Activated CD4-positive, alpha-beta memory T cell treated with anti-CD3 and anti-CD28 coated beads, Interleukin-2, amount 10 ng/mL, durations not matched to agents 7 days and 5 days (primary cell): ENCODE data around the gene SAMSN1. TPM values are rescaled to one million over a fixed set of nuclear protein-coding genes. Genes with fewer than 3 reads are reported as not detected.
A peak's percentile ranks its signal among the peaks of the same experiment; 100 is the strongest.

Experiments
- CTCF ChIA-PET: fragments of 350-600 bp; sonication (Branson Sonifier 250); formaldehyde crosslinking; loops from one replicate; lab custom pipeline; 2021; ENCODE audit warnings: antibody characterized with exemption, inconsistent platforms; lab: Charles Lee
- POLR2A ChIA-PET: fragments of 350-600 bp; sonication (Branson Sonifier 250); formaldehyde crosslinking; loops from one replicate; lab custom pipeline; 2021; ENCODE audit warnings: antibody characterized with exemption; lab: Charles Lee
- DNase-seq: peaks from one replicate; pipeline ENCODE4 v3.0.0-alpha.2; 2020
- H3K27ac Mint-ChIP-seq: one replicate; pipeline ENCODE4 v1.8.0; 2021; ENCODE audit warnings: mild to moderate bottlenecking, mixed read lengths
- H3K27me3 Mint-ChIP-seq: one replicate; pipeline ENCODE4 v1.8.0; 2021; ENCODE audit warnings: mixed read lengths
- H3K36me3 Mint-ChIP-seq: one replicate; pipeline ENCODE4 v1.8.0; 2021; ENCODE audit warnings: low read depth, mixed read lengths
- H3K4me1 Mint-ChIP-seq: one replicate; pipeline ENCODE4 v1.8.0; 2021; ENCODE audit warnings: mixed read lengths
- H3K4me3 Mint-ChIP-seq: one replicate; pipeline ENCODE4 v1.8.0; 2021; ENCODE audit warnings: mild to moderate bottlenecking, mixed read lengths
- H3K9me3 Mint-ChIP-seq: one replicate; pipeline ENCODE4 v1.8.0; 2021; ENCODE audit warnings: mixed read lengths
- total RNA-seq, 2 experiments: library from RNA; stranded (reverse); gene quantifications; one replicate each; pipeline ENCODE4 v1.2.3, GENCODE V29; 2021

Gene SAMSN1
- total RNA-seq, 2 experiments from 2014 or later: 87.1 to 91.0 TPM

DNA sequence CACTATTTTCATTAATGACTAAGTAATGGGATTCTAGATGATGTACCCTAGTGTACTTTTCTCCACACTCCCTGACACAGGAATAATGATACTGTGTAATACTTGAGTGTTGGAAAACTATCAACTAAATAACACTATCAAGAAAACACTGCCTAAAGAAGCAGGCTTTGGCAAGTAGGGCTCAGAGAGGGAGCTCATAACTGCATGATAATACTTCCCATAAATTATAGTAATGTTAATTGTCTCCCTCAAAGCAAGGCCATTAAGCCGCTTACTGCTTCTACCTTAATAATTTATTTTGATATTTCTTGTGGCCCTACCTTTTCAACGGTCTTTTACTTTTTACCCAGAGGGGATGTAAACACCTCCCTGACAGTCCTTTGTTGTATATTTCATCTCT, 69.0 kb downstream of the SAMSN1 start:
- Mint-ChIP-seq H3K36me3 (peaks cover 14% of the 10 kb centered on the region), H3K9me3 (peaks cover 7% of the 10 kb centered on the region), H3K4me3 (no peak overlapping the region), H3K4me1 (peaks cover 13% of the 10 kb centered on the region), H3K27me3 (no peaks in the 10 kb centered on the region), H3K27ac (no peak overlapping the region)
- no peak for DNase-seq
- ChIA-PET CTCF (no interaction called here), POLR2A (no interaction called here)

DNA sequence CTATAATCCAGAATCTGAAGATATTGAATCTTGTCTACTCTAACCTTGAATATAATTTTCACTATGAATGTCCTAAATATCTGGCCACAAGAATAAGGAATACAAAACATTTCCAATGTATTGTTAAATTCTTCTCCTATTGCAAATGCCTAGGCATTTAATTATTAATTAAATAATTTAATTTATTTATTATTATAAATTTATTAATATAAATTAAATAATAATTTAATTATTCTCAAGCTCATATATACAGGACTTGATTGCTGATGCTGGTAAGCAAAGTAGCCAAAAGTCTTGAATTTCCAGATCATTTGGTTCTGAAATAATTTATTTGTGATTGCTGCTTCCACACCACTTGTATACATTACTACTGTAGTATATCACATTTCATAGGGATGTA, 71.1 kb downstream of the SAMSN1 start:
- DNase-seq: no peak
- CTCF ChIA-PET: no interaction called here
- Mint-ChIP-seq H3K36me3 (peaks cover 5% of the 10 kb centered on the region), H3K9me3 (peaks cover 4% of the 10 kb centered on the region), H3K4me1 (no peaks in the 10 kb centered on the region), H3K27me3 (no peaks in the 10 kb centered on the region), H3K4me3 (no peak overlapping the region), H3K27ac (no peak overlapping the region)
- POLR2A ChIA-PET: no interaction called here

DNA sequence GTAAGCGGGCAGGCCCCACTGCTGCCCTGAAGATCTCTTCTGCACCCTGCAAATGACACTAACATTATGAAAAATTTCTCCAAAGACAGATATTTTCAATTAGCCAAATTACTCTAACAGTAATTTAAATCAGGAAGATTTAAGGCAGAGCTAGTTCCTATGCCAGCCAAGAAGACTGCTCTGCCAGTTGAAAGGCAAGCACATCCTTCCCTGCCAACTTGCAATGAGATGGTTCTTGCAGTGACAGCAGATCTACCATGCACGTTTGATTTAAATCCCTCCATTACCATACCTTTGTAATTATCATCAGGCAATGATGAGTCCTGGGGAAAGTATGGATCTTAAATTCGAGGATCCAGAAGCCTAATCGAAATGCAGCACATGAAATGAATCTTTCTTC, 76.5 kb downstream of the SAMSN1 start:
- no peak overlapping the region for H3K4me3 Mint-ChIP-seq
- DNase-seq: no peak
- no peaks in the 10 kb centered on the region for H3K4me1 Mint-ChIP-seq
- ChIA-PET POLR2A (no interaction called here), CTCF (no interaction called here)
- peaks cover 2% of the 10 kb centered on the region for H3K9me3 Mint-ChIP-seq
- H3K27ac Mint-ChIP-seq: no peak overlapping the region
- H3K27me3 Mint-ChIP-seq: no peaks in the 10 kb centered on the region
- H3K36me3 Mint-ChIP-seq: no peaks in the 10 kb centered on the region

DNA sequence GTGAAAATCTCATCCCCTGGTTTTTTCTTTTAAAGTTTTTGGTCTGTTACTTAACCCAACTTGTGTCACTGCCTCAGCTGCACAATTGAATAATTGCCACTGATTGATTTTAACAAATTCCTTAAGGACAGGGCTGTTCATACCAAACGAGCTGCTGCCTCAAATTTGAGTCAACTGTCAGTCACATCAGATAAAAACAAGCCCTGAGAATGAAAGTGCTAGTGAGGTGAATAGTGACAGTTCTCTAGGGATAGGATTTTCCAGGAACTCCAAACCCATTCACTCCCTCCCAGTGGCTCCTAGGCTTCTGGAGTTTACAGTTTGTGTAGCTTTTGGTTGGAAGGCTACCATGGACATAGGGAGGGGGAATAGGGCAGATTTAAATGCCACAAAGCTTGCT, 79.4 kb downstream of the SAMSN1 start:
- POLR2A ChIA-PET: interaction anchor here (0.7 to 0.9 kb wide), 2 partner anchors 16 to 23 kb away, joined by 3 to 4 read pairs; no protein-coding TSS in a partner anchor
- Mint-ChIP-seq H3K4me1 (no peaks in the 10 kb centered on the region), H3K9me3 (peaks cover 2% of the 10 kb centered on the region), H3K27me3 (no peaks in the 10 kb centered on the region), H3K27ac (no peak overlapping the region), H3K36me3 (peaks cover 5% of the 10 kb centered on the region), H3K4me3 (no peak overlapping the region)
- no peak for DNase-seq
- CTCF ChIA-PET: no interaction called here

DNA sequence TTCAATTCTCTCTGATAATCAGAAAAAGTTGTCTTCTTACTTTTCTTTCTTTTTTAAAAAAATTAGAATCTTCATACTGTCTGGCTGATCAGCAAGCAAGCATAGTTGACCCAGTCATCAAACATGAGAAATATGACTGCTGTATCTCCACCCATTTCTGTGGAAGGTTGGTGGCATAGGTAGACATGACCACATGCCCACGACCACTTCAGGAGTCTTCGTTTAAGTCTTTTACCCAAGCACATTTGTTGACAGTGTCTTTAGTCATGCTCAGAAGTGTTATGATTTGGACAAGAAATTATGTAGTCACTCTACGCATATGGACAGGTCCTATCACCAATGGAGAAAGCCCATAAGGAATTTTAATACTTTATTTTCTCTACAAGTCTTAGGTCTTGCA, 88.4 kb downstream of the SAMSN1 start:
- peaks cover 3% of the 10 kb centered on the region for H3K9me3 Mint-ChIP-seq
- POLR2A ChIA-PET: no interaction called here
- H3K36me3 Mint-ChIP-seq: peaks cover 2% of the 10 kb centered on the region
- CTCF ChIA-PET: no interaction called here
- no peak for DNase-seq
- H3K27ac Mint-ChIP-seq: no peak overlapping the region
- H3K27me3 Mint-ChIP-seq: no peaks in the 10 kb centered on the region
- H3K4me3 Mint-ChIP-seq: no peak overlapping the region
- H3K4me1 Mint-ChIP-seq: peaks cover 32% of the 10 kb centered on the region

DNA sequence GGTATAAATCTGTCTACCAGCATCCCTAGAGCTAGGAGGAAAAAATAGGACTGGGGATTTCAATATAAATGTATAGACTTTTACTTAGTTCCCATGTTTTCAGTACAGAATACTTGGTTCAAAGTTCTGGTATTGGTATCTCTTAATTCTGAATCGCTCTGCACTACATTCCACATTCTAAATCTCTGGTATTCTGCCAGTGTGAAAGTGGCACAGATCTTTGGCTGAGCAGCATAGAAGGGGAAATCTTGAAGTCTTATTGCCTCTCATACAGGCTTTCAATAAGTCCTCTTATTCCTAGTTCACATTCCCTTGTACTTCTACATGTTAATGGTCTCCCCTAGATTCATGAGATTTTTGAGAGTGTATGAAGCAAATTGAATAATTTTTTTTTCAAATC, 89.2 kb downstream of the SAMSN1 start:
- ChIA-PET CTCF (no interaction called here), POLR2A (interaction anchor here (1.1 kb wide), 1 partner anchor 9 kb away, joined by 3 read pairs; no protein-coding TSS in a partner anchor)
- Mint-ChIP-seq H3K4me3 (no peak overlapping the region), H3K4me1 (peaks cover 40% of the 10 kb centered on the region), H3K9me3 (peaks cover 3% of the 10 kb centered on the region), H3K27me3 (no peaks in the 10 kb centered on the region), H3K36me3 (peaks cover 2% of the 10 kb centered on the region), H3K27ac (no peak overlapping the region)
- no peak for DNase-seq

DNA sequence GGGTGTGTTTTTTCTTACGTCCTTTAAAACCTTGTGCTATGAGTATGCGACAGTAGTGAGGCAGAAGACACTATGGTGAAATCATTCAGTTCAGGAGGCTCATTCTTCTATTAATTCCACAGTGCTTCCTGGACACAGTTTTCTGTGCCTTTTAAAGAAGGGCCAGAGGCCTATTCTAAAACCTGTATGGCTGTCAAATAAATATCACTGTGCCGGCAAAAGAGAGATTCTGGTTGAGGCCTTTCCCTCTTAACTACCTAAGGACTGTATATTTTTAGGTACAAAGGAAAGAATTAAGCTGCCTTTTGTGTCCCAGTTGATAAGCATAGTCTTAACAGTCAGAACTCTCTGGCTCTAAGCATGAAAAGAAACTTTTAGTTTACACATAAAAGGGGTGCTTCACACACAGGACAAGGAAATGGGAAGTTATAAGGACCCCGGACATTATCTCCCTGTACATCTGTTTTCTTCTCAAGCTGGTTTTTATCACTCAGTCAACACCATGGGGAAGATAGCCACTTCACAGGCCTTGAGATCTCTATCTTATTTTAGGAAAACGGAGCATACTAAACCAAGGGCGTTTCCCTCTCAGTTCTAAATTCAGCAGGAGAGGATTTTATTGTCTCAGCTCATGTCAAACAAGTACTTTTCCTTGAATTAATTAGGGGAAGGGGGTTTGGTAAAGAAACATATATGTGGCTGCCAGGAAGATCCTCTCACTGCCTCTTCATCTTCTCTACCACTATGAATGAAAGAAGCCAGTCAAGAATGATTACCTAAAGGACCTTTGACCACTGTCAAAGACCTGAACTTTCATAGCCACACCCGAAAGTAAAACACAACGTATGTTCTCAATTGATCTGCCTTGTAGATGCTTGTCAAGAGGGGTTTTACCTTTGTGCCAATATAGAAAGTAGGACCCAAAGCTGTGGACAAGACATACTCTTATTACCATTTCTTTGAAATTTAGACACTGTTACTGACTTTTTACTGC, 91.8 kb downstream of the SAMSN1 start:
- no peak for DNase-seq
- no peaks in the 10 kb centered on the region for H3K9me3 Mint-ChIP-seq
- peaks cover 5% of the 10 kb centered on the region for H3K36me3 Mint-ChIP-seq
- peaks cover 47% of the 10 kb centered on the region for H3K4me1 Mint-ChIP-seq
- H3K27ac Mint-ChIP-seq: peak overlapping the region; percentile 81
- ChIA-PET POLR2A (interaction anchor here (0.8 to 4.5 kb wide), 15 partner anchors 27 to 283 kb away, joined by 3 to 46 read pairs (median 6); partner anchors contain the start of gene HSPA13), CTCF (interaction anchor here (1.4 to 3.9 kb wide), 2 partner anchors 28 to 283 kb away, joined by 6 to 23 read pairs; no protein-coding TSS in a partner anchor)
- H3K4me3 Mint-ChIP-seq: peak overlapping the region; percentile 21
- no peaks in the 10 kb centered on the region for H3K27me3 Mint-ChIP-seq

DNA sequence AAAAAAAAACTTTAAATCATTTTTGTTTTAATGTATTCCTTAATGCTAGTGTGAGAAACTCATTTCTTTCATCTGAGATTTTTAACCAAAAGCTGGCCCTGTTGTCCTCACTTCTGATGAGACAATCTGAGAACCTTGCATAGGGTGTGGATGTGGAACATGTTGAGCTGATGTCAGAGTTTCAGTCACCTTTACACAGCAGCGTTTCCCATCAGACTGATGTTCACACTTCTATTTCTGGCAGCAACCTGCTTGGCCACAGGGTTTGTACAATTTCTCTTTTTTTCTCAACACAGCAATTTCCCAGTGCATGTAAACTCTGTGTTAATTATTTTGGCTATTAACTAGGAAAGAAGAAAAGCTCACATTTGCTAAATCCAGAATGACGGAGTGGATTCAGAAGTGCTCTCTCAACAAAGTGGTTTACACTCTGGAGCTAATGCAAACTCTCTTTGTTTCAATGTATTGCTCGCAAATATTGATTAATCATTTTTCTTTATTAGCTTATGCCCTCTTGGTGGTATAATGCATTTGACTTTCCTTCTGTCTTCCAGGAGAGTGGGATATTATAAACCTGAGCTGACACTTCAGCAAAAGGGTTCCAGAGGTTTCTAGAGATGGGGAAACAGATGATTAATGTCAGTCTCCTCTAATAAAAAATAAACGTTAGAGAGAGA, 92.6 kb downstream of the SAMSN1 start:
- CTCF ChIA-PET: interaction anchor here (0.9 to 3.9 kb wide), 4 partner anchors 13 to 283 kb away, joined by 3 to 23 read pairs (median 4); no protein-coding TSS in a partner anchor
- Mint-ChIP-seq H3K9me3 (no peaks in the 10 kb centered on the region), H3K36me3 (peaks cover 5% of the 10 kb centered on the region), H3K27me3 (no peaks in the 10 kb centered on the region), H3K4me1 (peaks cover 48% of the 10 kb centered on the region), H3K4me3 (peak overlapping the region; percentile 21), H3K27ac (peak overlapping the region; percentile 81)
- peak; percentile 43 for DNase-seq
- POLR2A ChIA-PET: interaction anchor here (0.7 to 4.5 kb wide), 17 partner anchors 28 to 342 kb away, joined by 3 to 46 read pairs (median 4); partner anchors contain the start of gene HSPA13

DNA sequence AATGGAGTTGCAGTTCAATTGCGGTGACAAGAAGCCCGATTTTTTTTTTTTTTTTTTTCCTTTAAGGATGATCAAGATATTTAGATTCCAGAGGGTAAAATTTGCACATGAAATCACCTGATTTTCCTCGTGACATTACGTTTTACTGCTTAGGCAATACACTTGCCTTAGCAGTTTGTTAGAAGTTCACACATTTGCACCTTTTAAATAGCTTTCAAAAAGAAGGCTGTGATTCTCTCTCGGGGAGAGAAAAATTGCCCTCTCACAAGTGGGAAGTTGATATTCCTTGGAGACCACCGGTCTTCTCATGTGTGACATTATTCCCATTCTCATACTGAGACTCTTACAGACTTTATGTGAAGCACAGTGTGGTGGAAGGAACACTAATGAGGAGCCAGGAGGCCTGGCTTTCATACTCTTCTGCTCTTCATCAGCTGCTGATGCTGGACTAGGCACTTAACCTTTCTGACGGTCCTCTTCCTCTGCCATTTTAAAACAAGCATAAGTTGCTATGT, 93.3 kb downstream of the SAMSN1 start:
- Mint-ChIP-seq H3K4me1 (peaks cover 45% of the 10 kb centered on the region), H3K36me3 (peaks cover 5% of the 10 kb centered on the region), H3K27me3 (no peaks in the 10 kb centered on the region), H3K4me3 (no peak overlapping the region), H3K9me3 (no peaks in the 10 kb centered on the region), H3K27ac (peak overlapping the region; percentile 81)
- CTCF ChIA-PET: interaction anchor here (0.9 to 3.9 kb wide), 3 partner anchors 12 to 284 kb away, joined by 3 to 23 read pairs (median 3); no protein-coding TSS in a partner anchor
- POLR2A ChIA-PET: interaction anchor here (0.7 to 4.5 kb wide), 16 partner anchors 10 to 342 kb away, joined by 3 to 46 read pairs (median 6); partner anchors contain the start of gene HSPA13
- no peak for DNase-seq

DNA sequence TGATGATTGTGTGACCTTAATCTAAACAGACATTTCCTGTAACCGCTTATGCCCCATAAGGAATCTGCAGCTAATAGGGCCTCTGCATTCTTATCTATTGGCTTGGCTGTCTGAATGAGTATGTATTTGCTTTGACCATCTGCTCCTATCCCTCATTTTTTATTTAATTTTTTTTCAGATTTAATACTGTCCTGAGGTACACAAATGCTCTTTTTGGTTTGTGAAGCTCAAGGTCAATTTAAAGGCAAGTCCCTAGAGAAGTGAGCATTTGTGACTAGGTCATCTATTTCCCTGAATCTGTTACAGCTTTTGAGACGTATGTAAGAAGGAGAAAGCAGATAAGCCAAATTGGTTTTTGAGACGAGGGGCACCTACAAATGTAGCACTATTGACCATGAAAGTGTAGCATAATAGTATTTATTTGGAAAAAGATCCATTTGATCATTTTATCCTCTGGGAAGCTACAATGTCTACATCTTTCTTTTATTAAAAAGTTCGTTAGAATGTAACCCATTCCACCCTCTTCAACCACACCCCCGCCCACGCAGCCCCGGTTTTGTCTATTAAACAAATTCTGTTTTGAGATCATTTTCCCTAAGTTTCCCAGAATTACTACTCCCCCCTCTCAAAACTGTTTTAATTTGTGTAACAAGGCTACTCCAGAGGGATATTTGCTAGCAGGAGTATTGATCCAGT, 93.9 kb downstream of the SAMSN1 start:
- H3K27ac Mint-ChIP-seq: peak overlapping the region; percentile 43
- POLR2A ChIA-PET: interaction anchor here (0.8 to 4.5 kb wide), 10 partner anchors 10 to 285 kb away, joined by 3 to 46 read pairs (median 5); partner anchors contain the start of gene HSPA13
- CTCF ChIA-PET: interaction anchor here (0.9 to 3.9 kb wide), 4 partner anchors 9 to 285 kb away, joined by 3 to 23 read pairs (median 3); no protein-coding TSS in a partner anchor

DNA sequence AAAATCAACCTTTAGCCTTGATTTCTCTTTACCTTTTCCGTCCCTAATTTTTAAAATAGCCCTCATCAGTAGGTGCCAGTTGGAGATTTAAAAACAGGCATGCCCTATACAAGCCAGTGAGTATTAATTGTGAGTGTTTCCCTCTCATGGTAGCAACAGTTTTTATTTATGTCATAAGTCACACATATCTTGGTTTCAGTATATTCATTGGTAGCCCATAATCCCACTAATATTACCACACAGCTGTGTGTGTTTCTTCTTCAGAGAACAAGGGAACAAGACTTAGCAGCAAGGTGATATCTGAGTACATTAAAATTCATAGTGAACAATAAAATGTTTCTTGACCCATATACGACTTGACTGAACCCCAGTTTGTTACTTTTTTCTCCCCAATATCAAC, 94.6 kb downstream of the SAMSN1 start:
- H3K4me3 Mint-ChIP-seq: no peak overlapping the region

More for the DNA sequence above, 93.9 kb downstream of the SAMSN1 start:
- DNase-seq: no peak
- peaks cover 5% of the 10 kb centered on the region for H3K36me3 Mint-ChIP-seq
- H3K27me3 Mint-ChIP-seq: no peaks in the 10 kb centered on the region
- no peaks in the 10 kb centered on the region for H3K9me3 Mint-ChIP-seq
- H3K4me1 Mint-ChIP-seq: peaks cover 44% of the 10 kb centered on the region
- H3K4me3 Mint-ChIP-seq: no peak overlapping the region

DNA sequence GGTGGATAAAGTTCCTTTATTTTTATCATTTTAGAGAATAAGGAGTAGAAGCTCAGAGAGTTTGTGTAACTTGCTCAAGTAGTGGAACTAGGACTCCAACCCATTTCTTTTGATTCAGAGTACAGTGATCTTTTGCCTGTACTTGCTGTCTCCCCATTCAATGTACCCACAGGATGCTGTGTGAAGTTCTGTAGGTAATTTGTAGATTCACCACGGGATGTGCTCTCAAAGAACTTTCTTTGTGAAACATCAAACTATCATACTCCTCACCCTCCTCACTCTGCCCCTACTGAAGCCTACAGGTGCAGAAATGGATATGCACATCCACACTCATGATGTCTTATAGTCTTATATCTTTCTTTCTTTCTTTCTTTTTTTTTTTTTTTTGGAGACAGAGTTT, 97.3 kb downstream of the SAMSN1 start:
- Mint-ChIP-seq H3K27ac (no peak overlapping the region), H3K4me1 (peaks cover 27% of the 10 kb centered on the region), H3K9me3 (no peaks in the 10 kb centered on the region), H3K4me3 (no peak overlapping the region), H3K36me3 (peaks cover 3% of the 10 kb centered on the region), H3K27me3 (no peaks in the 10 kb centered on the region)
- POLR2A ChIA-PET: no interaction called here
- CTCF ChIA-PET: interaction anchor here (1.9 kb wide), 1 partner anchor 289 kb away, joined by 5 read pairs; no protein-coding TSS in a partner anchor
- no peak for DNase-seq

More for the DNA sequence above, 94.6 kb downstream of the SAMSN1 start:
- Mint-ChIP-seq H3K9me3 (no peaks in the 10 kb centered on the region), H3K36me3 (peaks cover 5% of the 10 kb centered on the region), H3K27ac (peak overlapping the region; percentile 3), H3K27me3 (no peaks in the 10 kb centered on the region), H3K4me1 (peaks cover 44% of the 10 kb centered on the region)
- ChIA-PET CTCF (interaction anchor here (1.0 to 3.9 kb wide), 2 partner anchors 10 to 285 kb away, joined by 3 to 23 read pairs; no protein-coding TSS in a partner anchor), POLR2A (interaction anchor here (1.1 to 4.5 kb wide), 6 partner anchors 9 to 92 kb away, joined by 3 to 46 read pairs (median 5); no protein-coding TSS in a partner anchor)
- DNase-seq: no peak
